HG02588 (cell line): Measurements from ENCODE around the gene HOXB2.

Experiments
- ATAC-seq: cut with Tn5 transposase; IDR thresholded peaks from one replicate; pipeline ENCODE4 v1.9.1; 2021; ENCODE audit warnings: mild to moderate bottlenecking, moderate library complexity; ENCODE audit not compliant: unreplicated experiment

The HOXB2 gene

DNA sequence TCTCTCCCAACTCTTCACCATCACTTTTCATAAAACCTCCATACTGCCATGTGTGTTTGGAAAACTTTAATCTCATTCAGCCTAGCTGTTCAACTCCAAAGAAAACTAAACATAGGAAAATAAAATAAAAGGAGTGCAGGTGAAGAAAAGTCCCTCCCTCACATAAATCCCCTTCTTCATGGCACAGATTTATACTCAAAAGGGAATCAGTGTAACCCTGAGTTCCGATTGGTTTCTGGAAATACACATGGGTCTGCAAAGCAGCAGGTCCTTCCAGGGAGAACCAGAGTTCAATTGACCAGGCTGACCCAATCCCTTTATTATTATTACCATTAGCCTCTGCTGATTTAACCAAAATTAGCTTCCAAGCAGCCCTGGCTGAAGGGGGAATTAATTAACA, 8.9 kb upstream of the HOXB2 start:
- no peak for ATAC-seq

DNA sequence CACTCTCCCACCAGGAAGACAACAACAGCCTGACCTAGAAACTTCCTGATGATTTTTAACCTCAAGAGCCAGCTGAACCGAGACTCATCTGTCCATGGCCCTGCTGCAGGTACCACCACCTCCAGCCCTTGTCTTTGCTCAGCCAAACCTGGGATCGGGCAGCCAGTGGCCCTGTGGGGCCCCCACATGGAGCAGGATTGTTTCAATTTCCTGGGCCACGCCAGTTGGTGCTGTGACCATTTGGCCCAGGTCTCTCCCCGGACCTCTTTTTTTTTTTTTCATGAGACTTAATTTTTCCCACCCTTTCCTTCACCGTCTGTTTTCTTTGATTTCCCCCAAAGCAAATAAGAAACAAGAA, 8.3 kb upstream of the HOXB2 start:
- ATAC-seq: no peak

DNA sequence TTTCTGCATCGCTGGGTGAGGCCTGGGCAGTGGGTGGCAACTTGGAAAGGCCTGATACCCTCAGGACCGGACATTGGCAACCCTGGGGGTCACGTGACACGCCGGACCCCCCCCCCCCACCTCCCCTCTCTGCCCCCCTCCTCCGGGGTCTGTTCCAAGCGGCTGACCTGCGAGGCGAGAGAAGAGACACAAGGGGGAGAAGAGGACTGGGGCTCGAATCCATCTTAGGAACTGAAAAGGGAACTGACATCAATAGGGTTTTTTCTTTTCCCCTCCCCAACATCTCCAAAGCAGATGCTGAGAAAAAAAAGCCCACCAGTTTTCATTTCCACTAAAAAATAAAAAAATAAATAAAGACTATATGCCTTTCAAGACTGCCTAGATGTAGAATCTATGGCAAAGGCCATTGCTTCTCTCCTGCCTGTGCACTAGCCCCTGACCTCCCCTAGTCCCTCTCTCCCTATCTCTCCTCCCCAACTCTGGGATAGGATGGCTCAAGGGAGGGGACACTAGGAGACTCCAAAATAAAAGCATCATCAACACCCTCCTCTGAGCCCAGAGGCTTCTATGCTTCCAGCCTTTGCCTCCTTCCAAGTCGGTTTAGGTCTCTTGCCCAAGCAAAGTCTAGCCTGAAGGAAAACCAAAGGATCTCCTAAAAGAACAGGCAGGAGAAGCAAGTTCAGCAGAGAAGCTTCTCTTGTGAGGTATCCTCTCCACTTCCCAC, 7.7 kb upstream of the HOXB2 start:
- no peak for ATAC-seq

DNA sequence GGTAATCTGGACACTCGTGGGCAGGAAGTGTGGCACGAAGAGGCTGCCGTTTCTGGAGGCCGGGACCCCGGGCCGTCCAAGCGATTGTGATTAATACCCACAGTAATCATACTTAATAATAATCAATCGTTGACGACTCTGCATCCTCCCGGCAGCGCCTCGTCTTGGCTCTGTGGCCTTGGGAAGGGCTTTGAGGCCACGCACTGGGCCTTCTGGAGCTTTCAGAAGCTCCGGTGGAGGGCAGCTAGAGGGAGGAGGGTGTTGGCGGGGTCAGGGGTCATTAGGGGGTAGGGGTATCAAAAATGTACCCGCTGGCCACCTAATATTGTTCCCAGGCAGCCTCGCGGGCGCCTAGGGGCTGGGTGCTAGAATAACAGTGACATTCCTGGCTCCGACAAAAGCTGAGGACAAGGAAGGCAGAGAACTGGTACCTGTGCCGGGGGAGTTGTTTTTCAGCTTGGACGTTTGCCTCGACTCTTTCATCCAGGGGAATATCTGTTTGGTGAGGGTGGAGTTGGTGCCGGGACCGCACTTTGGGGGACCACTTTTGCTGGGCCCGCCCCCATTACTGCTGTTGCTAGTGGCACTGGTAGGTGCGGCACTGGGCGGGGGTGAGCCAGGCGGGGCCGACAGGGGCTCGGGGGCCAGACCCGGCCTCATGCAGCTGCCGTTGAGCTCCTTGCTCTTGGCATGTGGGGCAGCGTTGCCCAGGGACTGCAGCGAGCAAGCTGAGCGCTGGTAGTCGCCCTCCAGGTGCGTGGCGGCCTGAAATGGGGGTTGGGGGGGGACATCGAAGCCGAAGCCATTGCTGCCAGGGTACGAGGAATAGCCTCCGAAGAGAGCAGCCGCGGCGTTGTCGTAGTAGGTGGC, 6.9 kb upstream of the HOXB2 start:
- ATAC-seq: no peak

DNA sequence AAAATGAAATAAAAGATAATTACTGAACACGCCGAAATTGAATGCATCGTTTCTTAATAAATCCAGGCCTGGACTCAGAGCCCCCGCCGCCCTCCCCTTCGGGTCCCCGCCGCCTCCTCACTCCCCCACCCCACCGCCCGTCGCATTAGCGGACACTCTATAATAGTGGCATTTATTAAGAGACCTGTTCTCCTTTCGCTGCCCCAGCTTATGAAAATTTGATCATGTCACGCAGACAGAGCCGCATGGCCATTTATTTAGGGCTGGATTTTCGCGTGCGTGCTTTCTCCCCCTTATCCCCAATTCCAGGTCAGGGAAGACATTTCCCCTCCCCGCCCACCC, 6.3 kb upstream of the HOXB2 start:
- ATAC-seq: no peak

DNA sequence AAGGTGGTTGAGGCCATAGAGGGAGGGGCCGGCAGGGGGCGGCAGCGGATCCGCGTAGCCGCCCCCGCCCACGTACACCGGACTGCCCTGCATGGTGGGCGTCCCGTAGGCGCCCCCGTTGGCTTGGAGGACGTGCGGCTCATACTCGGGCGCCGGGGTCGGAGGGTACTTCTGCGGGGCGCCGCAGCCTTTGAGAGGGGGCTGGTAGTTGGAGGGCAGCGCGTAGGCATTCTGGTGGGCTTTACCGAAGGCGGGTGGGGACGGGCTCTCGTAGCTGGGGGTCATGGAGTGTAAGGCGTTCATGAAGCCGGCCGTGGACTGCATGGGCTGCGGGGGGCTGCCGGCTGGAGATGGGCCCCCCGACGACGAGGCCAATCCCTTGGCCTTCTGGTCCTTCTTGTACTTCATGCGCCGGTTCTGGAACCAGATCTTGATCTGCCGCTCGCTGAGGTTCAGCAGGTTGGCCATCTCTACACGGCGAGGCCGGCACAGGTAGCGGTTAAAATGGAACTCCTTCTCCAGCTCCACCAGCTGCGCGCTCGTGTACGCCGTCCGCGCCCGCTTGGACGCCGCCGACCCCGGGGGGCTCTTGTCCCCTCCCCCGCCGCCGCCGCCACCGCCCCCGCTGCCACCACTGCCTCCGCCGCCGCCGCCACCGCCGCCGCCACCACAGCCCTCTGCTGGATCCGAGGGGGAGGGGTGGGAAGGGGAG, 5.7 kb upstream of the HOXB2 start:
- ATAC-seq: no peak

DNA sequence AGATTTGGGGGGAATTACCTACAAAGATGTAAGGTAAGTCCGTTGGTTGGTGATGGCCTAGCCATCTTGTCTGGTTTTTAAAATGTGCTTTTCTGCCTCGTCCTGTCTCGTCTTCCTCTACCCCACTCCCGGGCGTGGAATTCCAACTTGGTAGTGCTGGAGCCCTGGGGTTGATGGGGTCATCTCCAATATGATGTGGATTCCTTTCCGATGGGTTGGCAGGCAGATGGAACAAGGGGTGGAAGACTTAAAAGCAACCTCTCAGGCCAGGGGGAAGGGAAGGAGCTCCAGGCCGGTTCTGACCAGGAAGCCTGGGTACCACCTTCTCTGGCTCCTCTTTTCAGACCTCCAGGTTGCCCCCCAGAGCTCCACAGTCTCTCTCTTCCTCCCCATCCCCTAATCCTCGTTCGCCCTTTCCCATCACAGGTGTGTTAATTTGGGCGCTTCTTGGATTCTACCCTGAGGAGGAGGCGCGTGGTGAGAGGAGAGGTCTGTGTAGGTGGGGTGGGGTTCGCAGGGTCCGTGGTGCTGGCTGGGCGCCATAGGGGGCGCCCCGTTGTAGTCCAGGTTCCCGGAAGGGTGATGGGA, 5.1 kb upstream of the HOXB2 start:
- no peak for ATAC-seq

DNA sequence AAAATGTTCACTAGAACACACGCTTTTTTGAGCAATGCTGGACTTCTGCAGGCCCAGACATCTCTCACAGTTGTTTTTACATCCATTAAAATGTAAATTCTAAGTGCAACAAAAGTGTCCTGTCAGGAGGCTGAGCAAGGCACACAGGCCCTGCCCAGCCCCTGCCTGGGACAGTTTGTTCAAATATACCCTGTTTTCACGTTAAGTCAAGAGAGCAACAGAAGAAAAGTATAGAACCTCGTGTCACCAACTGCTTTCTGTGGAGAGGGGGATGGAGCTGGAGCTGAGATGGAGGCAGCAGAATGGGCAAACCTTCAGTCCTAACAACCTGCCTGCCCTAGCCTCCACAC, 4.3 kb upstream of the HOXB2 start:
- no peak for ATAC-seq

DNA sequence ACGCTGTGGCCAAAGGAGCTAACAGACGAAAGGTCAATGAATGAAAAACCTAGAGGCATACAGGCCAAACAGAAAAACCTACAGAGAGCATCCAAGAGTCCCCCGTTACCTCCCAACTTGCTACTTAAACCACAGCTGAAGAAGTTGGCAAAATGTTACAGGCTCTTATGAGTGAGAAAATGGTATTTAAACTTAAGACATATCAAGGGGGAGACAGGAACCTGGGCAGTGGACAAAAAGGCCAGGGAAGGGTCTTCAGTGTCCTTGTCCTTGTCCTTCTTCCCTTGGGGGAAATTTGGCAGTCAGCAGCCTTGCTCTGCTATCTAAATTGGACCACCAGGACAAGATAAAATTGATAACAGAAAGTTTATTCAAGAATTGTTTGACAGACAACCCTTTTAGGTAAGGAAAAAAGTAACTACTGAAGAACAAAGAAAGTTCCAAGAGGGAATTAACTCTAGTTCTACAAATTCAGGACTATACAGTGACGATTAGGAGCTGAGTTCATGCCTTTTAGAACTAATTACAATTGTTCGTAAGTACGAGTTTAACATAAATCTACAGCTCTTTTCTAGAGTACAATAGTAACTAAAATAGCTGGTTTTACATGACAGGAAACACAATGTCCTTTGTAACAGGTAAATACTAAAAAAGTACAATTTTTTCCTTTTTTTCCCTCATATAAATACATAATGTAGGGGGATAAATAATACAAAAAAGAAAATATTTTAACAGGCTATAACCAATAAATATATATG, 3.8 kb upstream of the HOXB2 start:
- ATAC-seq: no peak

DNA sequence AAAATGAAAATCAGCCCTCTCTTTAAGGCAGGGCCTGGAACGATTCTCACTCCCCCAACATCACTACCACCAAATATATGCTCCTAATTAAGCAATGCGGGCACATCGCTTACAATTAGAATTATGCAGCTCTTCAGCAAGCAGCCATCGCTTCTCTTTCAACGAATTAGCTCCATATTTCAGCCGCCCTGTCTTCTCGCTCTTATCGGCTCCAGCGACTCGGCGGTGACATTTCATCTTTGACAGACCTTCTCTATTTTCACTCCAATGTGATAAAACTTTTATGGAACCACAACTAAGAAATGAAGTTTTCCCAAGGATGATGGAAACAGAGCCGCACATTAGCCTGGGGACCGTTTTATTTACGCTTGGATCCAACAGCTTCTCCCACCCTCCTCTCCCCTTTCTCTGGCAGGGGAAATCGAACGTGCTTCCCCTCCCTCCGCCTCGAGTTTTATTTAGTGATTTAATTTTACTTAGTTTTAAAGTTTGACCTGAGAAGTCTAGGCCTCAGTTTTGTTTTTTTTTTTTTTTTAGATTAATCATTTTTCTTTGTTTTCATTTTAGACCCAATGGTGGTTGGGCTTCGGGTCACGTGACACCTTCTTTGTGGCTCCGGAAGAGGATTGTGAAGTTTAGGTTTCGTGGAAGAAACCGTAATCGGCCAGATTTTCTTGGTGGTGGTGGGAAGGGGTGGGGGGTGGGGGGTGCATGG, 3.1 kb upstream of the HOXB2 start:
- no peak for ATAC-seq

DNA sequence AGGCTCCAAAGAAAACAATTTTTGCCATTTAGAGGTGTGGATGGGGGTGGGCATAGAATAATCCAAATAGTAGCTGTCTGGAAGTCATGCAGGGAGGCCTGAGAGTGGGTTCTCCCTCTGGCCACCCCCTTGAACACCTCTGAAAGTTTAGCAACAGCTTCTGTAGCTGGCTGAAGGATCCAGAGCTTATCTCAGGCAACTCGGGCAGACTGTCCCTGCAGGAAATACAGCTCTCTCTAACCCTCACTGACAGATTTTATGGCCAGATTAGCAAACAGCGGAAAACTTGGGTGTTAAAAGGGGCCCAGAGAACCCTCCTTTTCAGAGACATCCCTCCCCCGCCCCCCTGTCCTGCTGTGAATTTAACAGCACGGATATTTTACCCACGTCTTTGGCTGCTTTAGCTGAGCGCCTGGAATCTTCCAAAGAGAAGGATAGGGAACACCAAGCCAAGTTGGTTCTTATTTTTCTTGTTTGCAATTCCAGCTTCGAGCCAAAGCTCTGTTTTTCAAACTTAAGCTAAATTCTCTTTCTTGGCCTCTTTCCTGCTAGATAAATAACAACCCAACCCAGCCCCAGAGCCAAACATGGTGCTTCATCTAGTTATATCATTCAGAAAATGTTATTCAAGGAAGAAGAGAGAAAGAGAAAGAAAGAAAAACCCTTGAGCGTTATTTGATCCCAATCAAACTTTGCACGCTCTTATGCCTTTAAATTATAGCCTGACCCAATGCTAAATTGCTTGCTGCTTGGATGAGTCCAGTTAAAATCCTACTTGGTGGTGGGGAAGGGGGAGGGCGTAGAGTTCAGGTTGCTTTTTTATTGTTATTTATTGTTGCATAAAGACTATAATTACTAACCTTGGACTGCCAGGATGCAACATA, 2.3 kb upstream of the HOXB2 start:
- ATAC-seq: no peak

DNA sequence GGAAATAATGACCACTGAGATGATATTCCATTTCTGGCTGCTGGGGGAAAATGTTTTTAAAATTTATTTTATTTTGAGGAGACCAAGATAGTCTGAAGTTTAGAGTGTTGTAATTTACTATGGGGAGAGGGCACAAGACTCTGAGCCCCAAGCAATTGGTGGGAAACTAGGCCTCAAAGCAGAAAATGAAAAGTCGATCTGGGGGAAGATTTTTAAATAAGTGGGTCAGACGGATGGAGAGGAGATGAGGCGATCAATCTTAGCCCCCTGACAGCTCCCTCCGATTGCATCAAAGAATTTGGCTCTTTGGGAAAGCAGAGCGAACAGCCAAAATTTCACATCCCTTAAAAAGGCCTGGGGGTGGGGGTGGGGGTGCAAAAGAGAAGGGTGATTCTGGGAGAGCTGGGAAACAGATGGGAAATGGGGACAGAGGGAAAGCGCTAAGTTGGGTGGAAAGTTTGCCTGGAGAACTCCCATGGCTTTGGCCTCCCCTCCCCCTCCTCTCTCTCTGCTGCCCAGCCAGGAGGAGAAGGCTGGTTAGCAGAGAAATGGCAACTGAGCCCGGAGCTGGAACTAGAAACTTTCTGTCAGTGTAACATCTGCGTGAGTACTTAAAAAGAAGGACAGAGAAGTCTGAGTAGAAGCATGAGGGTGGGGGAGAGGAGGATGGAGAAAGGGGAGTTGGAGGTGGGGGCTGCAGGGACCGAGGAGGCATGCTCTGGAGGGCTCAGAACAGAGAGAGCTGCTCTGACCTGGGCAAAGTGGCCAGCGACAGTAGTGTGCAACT, 1.4 kb upstream of the HOXB2 start:
- ATAC-seq: no peak

DNA sequence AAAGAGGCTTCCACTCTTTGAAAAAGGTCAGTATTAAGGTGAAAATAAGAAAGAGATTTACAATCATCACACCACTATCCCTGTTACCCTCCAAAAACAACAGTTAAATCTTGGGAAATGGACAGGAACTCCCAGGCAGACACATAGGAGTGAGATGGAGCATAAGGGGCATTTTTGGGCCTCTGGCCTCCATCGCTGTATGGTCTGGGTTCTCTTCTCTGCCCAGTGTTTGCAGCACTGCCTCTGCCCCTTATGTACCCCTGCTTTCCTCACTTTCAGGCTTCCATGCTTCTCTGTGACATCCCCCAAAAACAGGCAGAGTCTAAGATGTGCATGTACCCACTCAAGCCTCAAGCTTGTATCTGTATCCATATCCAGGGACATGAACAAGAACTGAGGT, 630 bp upstream of the HOXB2 start:
- no peak for ATAC-seq

DNA sequence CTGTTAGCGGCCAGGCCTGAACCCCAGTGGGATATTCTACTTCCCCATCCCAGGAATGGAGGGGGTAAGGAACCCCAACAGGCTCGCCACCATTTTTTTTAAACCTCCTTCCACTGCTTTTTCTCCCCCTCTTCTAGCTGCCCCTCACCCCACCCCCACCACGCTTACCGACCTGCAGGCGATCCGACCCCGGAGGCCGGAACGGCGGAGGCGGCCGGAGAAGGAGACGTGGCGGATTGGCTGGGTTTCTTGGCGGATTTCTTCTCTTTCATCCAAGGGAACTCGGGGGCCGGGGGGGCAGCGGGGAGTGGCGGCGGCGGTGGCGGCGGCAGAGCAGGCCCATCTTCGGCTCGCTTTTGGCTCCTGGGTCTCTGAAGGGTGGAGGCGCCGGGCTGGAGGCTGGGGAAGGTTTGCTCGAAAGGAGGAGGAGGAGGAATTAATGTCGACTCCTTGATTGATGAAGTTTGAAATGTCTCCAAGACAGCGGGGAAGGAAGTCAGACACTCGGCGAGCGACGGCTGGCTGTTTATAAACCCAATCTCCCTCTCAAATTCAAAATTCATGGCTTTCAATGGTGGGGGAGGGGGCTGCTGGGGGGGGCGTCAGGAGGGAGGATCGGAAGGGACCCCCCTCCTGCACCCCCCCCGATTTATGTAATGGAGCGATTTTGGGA, 424 bp downstream of the HOXB2 start:
- no peak for ATAC-seq

DNA sequence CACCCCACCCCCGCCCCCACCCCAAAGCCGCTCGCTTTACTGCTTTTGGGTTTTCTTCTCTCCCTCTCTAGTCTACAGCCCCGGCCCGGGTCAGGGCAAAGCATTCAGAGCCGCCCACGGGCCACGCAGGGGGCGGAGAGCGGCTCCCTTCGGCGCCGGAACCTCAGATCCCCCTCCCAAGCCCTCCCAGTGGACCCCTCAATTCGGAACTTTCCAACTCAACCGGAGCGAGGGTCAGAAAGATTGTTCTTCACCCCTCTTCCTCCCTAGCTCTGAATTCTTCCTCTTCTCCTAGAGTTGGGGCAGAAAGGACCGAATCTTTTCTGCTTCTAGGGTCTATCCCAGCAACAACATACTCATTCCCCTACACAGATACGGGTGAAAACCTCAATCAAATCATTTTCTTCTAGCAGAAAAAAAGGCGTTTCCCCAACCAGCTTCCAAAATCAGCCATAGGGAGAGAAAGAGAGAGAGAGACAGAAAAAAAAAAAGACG, 1.0 kb downstream of the HOXB2 start:
- ATAC-seq: no peak

DNA sequence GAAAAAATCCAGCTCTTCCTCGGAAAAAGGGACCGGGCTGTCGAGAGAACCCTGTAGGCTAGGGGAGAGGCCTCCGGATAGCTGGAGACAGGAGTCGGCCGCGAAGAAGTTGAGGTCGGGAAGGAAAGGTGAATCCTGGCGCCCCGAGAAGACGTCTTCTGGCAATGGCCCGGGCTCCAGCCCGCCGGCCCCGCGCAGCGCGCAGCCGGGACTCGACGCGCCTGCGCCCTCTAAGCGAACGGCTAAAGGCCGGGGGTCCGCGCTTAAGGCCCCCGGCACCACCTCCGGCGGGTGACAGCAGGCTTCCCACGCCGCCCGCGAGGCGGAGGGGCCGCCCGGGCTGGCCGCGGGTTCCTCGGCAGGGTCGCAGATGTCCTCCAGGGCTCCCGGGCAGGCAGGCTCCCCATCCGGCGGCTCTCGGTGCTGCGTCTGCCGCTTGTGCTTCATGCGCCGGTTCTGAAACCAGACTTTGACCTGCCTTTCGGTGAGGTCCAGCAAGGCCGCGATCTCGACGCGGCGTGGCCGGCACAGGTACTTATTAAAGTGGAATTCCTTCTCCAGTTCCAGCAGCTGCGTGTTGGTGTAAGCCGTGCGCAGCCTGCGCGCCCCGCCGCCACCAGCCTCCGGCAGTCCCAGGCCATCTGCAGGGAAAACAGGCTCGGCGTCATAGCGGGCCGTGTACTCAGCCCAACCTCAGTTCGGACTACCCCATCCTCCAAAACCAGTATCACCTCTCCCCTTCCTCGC, 1.6 kb downstream of the HOXB2 start:
- peak; percentile 57 for ATAC-seq

DNA sequence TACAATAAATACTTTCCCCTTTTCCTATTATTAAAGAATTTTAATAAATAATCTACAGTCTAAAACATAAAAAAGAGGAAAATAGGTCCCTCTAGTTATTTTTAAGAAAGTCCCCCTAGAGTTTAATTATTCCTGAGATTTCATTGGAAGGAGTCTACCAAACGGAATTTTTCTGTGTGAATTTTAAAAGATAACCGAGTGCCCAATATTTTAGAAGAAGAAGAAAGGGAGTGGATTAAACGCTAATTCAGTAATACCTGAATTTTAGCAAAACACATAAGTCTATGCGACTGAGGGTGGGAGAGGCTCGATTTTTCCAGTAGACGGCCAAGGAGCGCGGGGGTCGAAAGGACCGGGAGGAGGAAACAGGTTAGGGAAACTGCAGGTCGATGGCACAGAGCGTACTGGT, 2.2 kb downstream of the HOXB2 start:
- no peak for ATAC-seq
